ENCODE measurements around the gene SLC35E3. TPM values are rescaled to one million over a fixed set of nuclear protein-coding genes. Genes with fewer than 3 reads are reported as not detected.
A peak's percentile ranks its signal among the peaks of the same experiment; 100 is the strongest.

The SLC35E3 gene
- total and polyA plus RNA-seq, 8 donors = 4.1 to 8.6 (median 5.7) TPM

GRCh38 chr12:68812553-68813241 lies 66.7 kb downstream of the SLC35E3 start:
- FAIRE-seq = no peak
- no peak for ATAC-seq
- peaks cover 0 to 27% (median 11%) of the 10 kb centered on the region in 3 donors for H3K4me1 ChIP-seq
- H3K4me3 ChIP-seq = peak overlapping the region in 2 of 4 donors; percentile 1 to 97
- H3K36me3 ChIP-seq = peaks cover 15 to 54% (median 20%) of the 10 kb centered on the region in 3 donors
- intact Hi-C loops (cut with DNase I) = no loop called here
- no peak for DNase-seq
- TF ChIP-seq CTCF (IDR thresholded peaks at IDR 0.05) = no peak
- no peaks in the 10 kb centered on the region for H3K9me3 ChIP-seq
- WGBS, 2 donors = 73 to 78% methylated on average over 1 of the region's 1 CpG
- no peak overlapping the region for H3K27ac ChIP-seq
- no peaks in the 10 kb centered on the region for H3K27me3 ChIP-seq

- 69 to 72% methylated on average over 2 of the region's 2 CpGs for WGBS, 2 donors
- Histone ChIP-seq H3K4me1 (peaks cover 0 to 27% (median 11%) of the 10 kb centered on the region in 3 donors), H3K27me3 (no peaks in the 10 kb centered on the region), H3K27ac (no peak overlapping the region), H3K36me3 (peaks cover 15 to 59% (median 25%) of the 10 kb centered on the region in 3 donors), H3K9me3 (no peaks in the 10 kb centered on the region), H3K4me3 (peak overlapping the region in 1 of 4 donors; percentile 97)
- intact Hi-C loops (cut with DNase I) = no loop called here
- no peak for ATAC-seq
- no peak for DNase-seq
- FAIRE-seq = no peak
- TF ChIP-seq CTCF (IDR thresholded peaks at IDR 0.05) = no peak
These were observed 67.2 kb downstream of the SLC35E3 start for GRCh38 chr12:68813242-68813593.

GRCh38 chr12:68814490-68815231 lies 68.7 kb downstream of the SLC35E3 start:
- no peaks in the 10 kb centered on the region for H3K27me3 ChIP-seq
- ATAC-seq (no peak), DNase-seq (no peak), FAIRE-seq (no peak)
- no peak overlapping the region for H3K4me3 ChIP-seq
- no peak overlapping the region for H3K27ac ChIP-seq
- H3K9me3 ChIP-seq = no peaks in the 10 kb centered on the region
- intact Hi-C loops (cut with DNase I) = no loop called here
- H3K36me3 ChIP-seq = peaks cover 15 to 69% (median 28%) of the 10 kb centered on the region in 3 donors
- H3K4me1 ChIP-seq = peaks cover 0 to 21% (median 11%) of the 10 kb centered on the region in 3 donors
- WGBS, 2 donors = 73 to 75% methylated on average over 3 of the region's 3 CpGs
- TF ChIP-seq CTCF (IDR thresholded peaks at IDR 0.05) = no peak

GRCh38 chr12:68815232-68815927 lies 69.4 kb downstream of the SLC35E3 start:
- ATAC-seq = peak in 3 of 4 donors; percentile 16 to 17 (median 16)

More at GRCh38 chr12:68815232-68815927, 69.4 kb downstream of the SLC35E3 start:
- H3K4me3 ChIP-seq = no peak overlapping the region
- H3K4me1 ChIP-seq = peaks cover 0 to 20% (median 11%) of the 10 kb centered on the region in 3 donors
- no peaks in the 10 kb centered on the region for H3K27me3 ChIP-seq
- H3K27ac ChIP-seq = no peak overlapping the region
- 62 to 70% methylated on average over 5 of the region's 5 CpGs for WGBS, 2 donors
- H3K36me3 ChIP-seq = peaks cover 9 to 69% (median 35%) of the 10 kb centered on the region in 3 donors
- no peaks in the 10 kb centered on the region for H3K9me3 ChIP-seq
- intact Hi-C loops (cut with DNase I) = no loop called here
- DNase-seq (no peak), FAIRE-seq (no peak)
- no peak for TF ChIP-seq CTCF (IDR thresholded peaks at IDR 0.05)

All from pancreas (tissue), 10 donors.